NB4 (cell line): ENCODE results near the gene LMTK3.

Source experiments
- CTCF ChIP-seq: IDR thresholded peaks from one replicate; pipeline ENCODE4 v1.5.1; 2012; ENCODE audit warnings: low read depth, low read length
- MAX ChIP-seq: IDR thresholded peaks from 2 replicates; pipeline ENCODE4 v1.6.1; 2011; ENCODE audit warnings: low read depth, low read length
- MYC ChIP-seq: IDR thresholded peaks from 2 replicates; pipeline ENCODE4 v1.6.1; 2011; ENCODE audit warnings: low read depth, low read length
- POLR2A ChIP-seq: IDR thresholded peaks from 2 replicates; pipeline ENCODE4 v1.6.1; 2011; ENCODE audit warnings: mild to moderate bottlenecking; ENCODE audit not compliant: insufficient read length; ENCODE audit errors: extremely low read depth

GRCh38 chr19:48500830-48501493 is 10.7 kb downstream of the LMTK3 start:
- no peak for TF ChIP-seq CTCF
- TF ChIP-seq MAX: no peak
- no peak for TF ChIP-seq MYC
- no peak for TF ChIP-seq POLR2A
